GM18907 (cell line): ENCODE data around the gene APCDD1.

Experiments used
- ATAC-seq: cut with Tn5 transposase; IDR thresholded peaks from one replicate; pipeline ENCODE4 v1.9.1; 2021; ENCODE audit warnings: mild to moderate bottlenecking, moderate library complexity; ENCODE audit not compliant: unreplicated experiment

The APCDD1 gene

GRCh38 chr18:10431680-10432079 is 22.8 kb upstream of the APCDD1 start:
- no peak for ATAC-seq

- no peak for ATAC-seq
These were observed 21.7 kb upstream of the APCDD1 start for GRCh38 chr18:10432781-10433180.

- ATAC-seq = no peak
These were observed 18.3 kb upstream of the APCDD1 start for GRCh38 chr18:10436160-10436559.

GRCh38 chr18:10437837-10438236 is 16.6 kb upstream of the APCDD1 start:
- ATAC-seq = no peak

- ATAC-seq = no peak
These were observed 14.5 kb upstream of the APCDD1 start for GRCh38 chr18:10439898-10440297.

- no peak for ATAC-seq
These were observed 13.6 kb upstream of the APCDD1 start for GRCh38 chr18:10440884-10441283.

GRCh38 chr18:10441472-10441871 is 13.0 kb upstream of the APCDD1 start:
- no peak for ATAC-seq

- ATAC-seq = no peak
These were observed 11.9 kb upstream of the APCDD1 start for GRCh38 chr18:10442551-10442971.

GRCh38 chr18:10443001-10443400 is 11.4 kb upstream of the APCDD1 start:
- no peak for ATAC-seq

GRCh38 chr18:10444314-10445006 is 10.0 kb upstream of the APCDD1 start:
- ATAC-seq = no peak

- no peak for ATAC-seq
These were observed 5.0 kb upstream of the APCDD1 start for GRCh38 chr18:10449396-10449795.

- ATAC-seq = no peak
These were observed 3.4 kb upstream of the APCDD1 start for GRCh38 chr18:10450986-10451385.

GRCh38 chr18:10453261-10453805 is 1.1 kb upstream of the APCDD1 start:
- ATAC-seq = no peak

- no peak for ATAC-seq
These were observed 484 bp downstream of the APCDD1 start for GRCh38 chr18:10454681-10455557.

- ATAC-seq = no peak
These were observed 1.5 kb downstream of the APCDD1 start for GRCh38 chr18:10455726-10456453.

- no peak for ATAC-seq
These were observed 2.3 kb downstream of the APCDD1 start for GRCh38 chr18:10456718-10457117.

- ATAC-seq = no peak
These were observed 2.7 kb downstream of the APCDD1 start for GRCh38 chr18:10457128-10457527.

- ATAC-seq = no peak
These were observed 3.3 kb downstream of the APCDD1 start for GRCh38 chr18:10457767-10458166.

GRCh38 chr18:10458691-10459090 is 4.3 kb downstream of the APCDD1 start:
- no peak for ATAC-seq

GRCh38 chr18:10459587-10459986 is 5.2 kb downstream of the APCDD1 start:
- no peak for ATAC-seq

GRCh38 chr18:10460414-10461018 is 6.1 kb downstream of the APCDD1 start:
- ATAC-seq = no peak
